ENCODE data around the gene EPHA8.

EPHA8 gene

GRCh38 chr1:22531251-22531650 lies 32.0 kb upstream of the EPHA8 start:
- no peak for DNase-seq (ENCODE audit: low read depth in 1 of 2, low spot score in 1 of 2)
- no peak for TF ChIP-seq CTCF (IDR thresholded peaks at IDR 0.05; ENCODE audit: insufficient read depth, low read length)
- no peak for TF ChIP-seq GABPA (IDR thresholded peaks at IDR 0.05; ENCODE audit: low read depth)
- no peak for TF ChIP-seq POLR2AphosphoS5 (IDR thresholded peaks at IDR 0.05; ENCODE audit: low read depth)
- H3K27ac ChIP-seq (replicated peaks), result no peak overlapping the region
- H3K4me3 ChIP-seq (replicated peaks; ENCODE audit: insufficient read depth, low read length), result no peak overlapping the region
- H3K27me3 ChIP-seq (ENCODE audit: insufficient read depth, poor library complexity, severe bottlenecking), result no peaks in the 10 kb centered on the region

DNA sequence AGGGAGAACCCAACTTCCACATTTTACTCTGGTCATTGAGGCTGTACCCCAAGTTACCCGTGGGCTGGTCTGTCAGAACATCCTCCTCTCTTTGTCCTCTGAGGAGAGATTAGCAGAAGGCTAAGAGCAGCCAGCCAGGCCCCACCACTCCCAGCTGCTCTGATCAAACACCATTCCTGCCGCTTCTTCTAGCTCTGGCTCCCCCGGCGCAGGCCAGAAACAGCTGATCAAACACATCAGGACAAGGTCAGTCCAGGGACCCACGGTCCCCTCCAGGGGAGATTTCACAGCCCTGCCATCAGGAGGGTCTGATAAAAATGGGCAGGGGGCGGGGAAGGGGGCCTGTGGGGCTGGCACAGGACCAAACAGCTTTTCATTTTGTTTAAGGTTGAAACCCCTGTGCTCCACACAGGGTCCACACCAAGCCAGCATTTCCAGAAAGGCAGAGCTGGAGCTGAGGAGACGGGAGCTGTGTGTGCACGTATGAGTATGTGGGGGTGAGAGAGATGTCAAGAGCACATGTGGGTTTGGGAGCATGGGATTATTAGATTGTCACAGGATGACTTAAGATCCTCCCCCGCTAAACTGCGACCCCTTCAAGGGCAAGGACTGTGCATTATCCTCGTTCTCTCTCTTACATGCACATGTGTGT lies 29.9 kb upstream of the EPHA8 start:
- Histone ChIP-seq H3K27me3 (ENCODE audit: insufficient read depth, poor library complexity, severe bottlenecking) (no peaks in the 10 kb centered on the region), H3K4me3 (replicated peaks; ENCODE audit: insufficient read depth, low read length) (no peak overlapping the region), H3K27ac (replicated peaks) (no peak overlapping the region)
- TF ChIP-seq, protein P1, sequence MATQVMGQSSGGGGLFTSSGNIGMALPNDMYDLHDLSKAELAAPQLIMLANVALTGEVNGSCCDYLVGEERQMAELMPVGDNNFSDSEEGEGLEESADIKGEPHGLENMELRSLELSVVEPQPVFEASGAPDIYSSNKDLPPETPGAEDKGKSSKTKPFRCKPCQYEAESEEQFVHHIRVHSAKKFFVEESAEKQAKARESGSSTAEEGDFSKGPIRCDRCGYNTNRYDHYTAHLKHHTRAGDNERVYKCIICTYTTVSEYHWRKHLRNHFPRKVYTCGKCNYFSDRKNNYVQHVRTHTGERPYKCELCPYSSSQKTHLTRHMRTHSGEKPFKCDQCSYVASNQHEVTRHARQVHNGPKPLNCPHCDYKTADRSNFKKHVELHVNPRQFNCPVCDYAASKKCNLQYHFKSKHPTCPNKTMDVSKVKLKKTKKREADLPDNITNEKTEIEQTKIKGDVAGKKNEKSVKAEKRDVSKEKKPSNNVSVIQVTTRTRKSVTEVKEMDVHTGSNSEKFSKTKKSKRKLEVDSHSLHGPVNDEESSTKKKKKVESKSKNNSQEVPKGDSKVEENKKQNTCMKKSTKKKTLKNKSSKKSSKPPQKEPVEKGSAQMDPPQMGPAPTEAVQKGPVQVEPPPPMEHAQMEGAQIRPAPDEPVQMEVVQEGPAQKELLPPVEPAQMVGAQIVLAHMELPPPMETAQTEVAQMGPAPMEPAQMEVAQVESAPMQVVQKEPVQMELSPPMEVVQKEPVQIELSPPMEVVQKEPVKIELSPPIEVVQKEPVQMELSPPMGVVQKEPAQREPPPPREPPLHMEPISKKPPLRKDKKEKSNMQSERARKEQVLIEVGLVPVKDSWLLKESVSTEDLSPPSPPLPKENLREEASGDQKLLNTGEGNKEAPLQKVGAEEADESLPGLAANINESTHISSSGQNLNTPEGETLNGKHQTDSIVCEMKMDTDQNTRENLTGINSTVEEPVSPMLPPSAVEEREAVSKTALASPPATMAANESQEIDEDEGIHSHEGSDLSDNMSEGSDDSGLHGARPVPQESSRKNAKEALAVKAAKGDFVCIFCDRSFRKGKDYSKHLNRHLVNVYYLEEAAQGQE (IDR thresholded peaks at IDR 0.05; ENCODE audit: insufficient replicate concordance, low read depth), result no peak
- TF ChIP-seq GABPA (IDR thresholded peaks at IDR 0.05; ENCODE audit: low read depth) (no peak), SPI1 (IDR thresholded peaks at IDR 0.05; ENCODE audit: borderline replicate concordance, low read depth) (no peak), CTCF (IDR thresholded peaks at IDR 0.05; ENCODE audit: insufficient read depth, low read length) (no peak), POLR2AphosphoS5 (IDR thresholded peaks at IDR 0.05; ENCODE audit: low read depth) (no peak)
- DNase-seq (ENCODE audit: low read depth in 1 of 2, low spot score in 1 of 2), result no peak

- DNase-seq (ENCODE audit: low read depth in 1 of 2, low spot score in 1 of 2), result no peak
- Histone ChIP-seq H3K4me3 (replicated peaks; ENCODE audit: insufficient read depth, low read length) (no peak overlapping the region), H3K27ac (replicated peaks) (no peak overlapping the region)
Measured at GRCh38 chr1:22534951-22535350, 28.3 kb upstream of the EPHA8 start.

More at GRCh38 chr1:22534951-22535350, 28.3 kb upstream of the EPHA8 start:
- TF ChIP-seq SPI1 (IDR thresholded peaks at IDR 0.05; ENCODE audit: borderline replicate concordance, low read depth) (no peak), CTCF (IDR thresholded peaks at IDR 0.05; ENCODE audit: insufficient read depth, low read length) (no peak), POLR2AphosphoS5 (IDR thresholded peaks at IDR 0.05; ENCODE audit: low read depth) (no peak), GABPA (IDR thresholded peaks at IDR 0.05; ENCODE audit: low read depth) (no peak)
- TF ChIP-seq, protein P1 (IDR thresholded peaks at IDR 0.05; ENCODE audit: insufficient replicate concordance, low read depth), result no peak
- H3K27me3 ChIP-seq (ENCODE audit: insufficient read depth, poor library complexity, severe bottlenecking), result no peaks in the 10 kb centered on the region

Measured in HL-60 (cell line).